ENCODE results near the gene PARD3. TPM values are rescaled to one million over a fixed set of nuclear protein-coding genes. Genes with fewer than 3 reads are reported as not detected.
"Not testable (repeated sequence)": the region's sequence is repeated elsewhere in the genome, so short reads cannot be mapped to it uniquely, and the experiment has no call there.

The PARD3 gene
- total RNA-seq, 1 experiment from 2014 or later: 57.4 TPM

- DNase-seq: no peak
- no peaks in the 10 kb centered on the region for H3K36me3 ChIP-seq (ENCODE audit: low read depth)
- no peaks in the 10 kb centered on the region for H3F3A ChIP-seq (ENCODE audit: insufficient read depth, low read depth)
- no peaks in the 10 kb centered on the region for H3K9me3 ChIP-seq (ENCODE audit: insufficient read depth, low read depth)
- BruUV-seq (replicated peaks): no TSS peak
- POLR2A ChIA-PET (ENCODE audit: unreplicated experiment): no interaction called here
- no peak overlapping the region for H3K4me3 ChIP-seq
- CTCF ChIA-PET: no interaction called here
- no peaks in the 10 kb centered on the region for H3K27me3 ChIP-seq (ENCODE audit: insufficient read depth, low read depth)
- intact Hi-C loops (cut with micrococcal nuclease; ENCODE audit: unreplicated experiment): no loop called here
- H3K4me1 ChIP-seq (replicated peaks; ENCODE audit: insufficient read depth): no peaks in the 10 kb centered on the region
- H3K27ac ChIP-seq: no peak overlapping the region
- H3K4me2 ChIP-seq: no peak overlapping the region
- H2AFZ ChIP-seq: no peak overlapping the region
- H4K20me1 ChIP-seq (ENCODE audit: insufficient read depth): no peaks in the 10 kb centered on the region
- no peak for TF ChIP-seq EZH2 (IDR thresholded peaks at IDR 0.05; ENCODE audit: low read depth)
- TF ChIP-seq, protein P1, sequence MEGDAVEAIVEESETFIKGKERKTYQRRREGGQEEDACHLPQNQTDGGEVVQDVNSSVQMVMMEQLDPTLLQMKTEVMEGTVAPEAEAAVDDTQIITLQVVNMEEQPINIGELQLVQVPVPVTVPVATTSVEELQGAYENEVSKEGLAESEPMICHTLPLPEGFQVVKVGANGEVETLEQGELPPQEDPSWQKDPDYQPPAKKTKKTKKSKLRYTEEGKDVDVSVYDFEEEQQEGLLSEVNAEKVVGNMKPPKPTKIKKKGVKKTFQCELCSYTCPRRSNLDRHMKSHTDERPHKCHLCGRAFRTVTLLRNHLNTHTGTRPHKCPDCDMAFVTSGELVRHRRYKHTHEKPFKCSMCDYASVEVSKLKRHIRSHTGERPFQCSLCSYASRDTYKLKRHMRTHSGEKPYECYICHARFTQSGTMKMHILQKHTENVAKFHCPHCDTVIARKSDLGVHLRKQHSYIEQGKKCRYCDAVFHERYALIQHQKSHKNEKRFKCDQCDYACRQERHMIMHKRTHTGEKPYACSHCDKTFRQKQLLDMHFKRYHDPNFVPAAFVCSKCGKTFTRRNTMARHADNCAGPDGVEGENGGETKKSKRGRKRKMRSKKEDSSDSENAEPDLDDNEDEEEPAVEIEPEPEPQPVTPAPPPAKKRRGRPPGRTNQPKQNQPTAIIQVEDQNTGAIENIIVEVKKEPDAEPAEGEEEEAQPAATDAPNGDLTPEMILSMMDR (conservative IDR thresholded peaks at IDR 0.05): no peak
- no peaks in the 10 kb centered on the region for H3K9me2 ChIP-seq (ENCODE audit: insufficient read depth)
- no peaks in the 10 kb centered on the region for H3K79me2 ChIP-seq (ENCODE audit: low read depth)
Measured at GRCh38 chr10:34274906-34275305, 540.2 kb downstream of the PARD3 start.

GRCh38 chr10:34273340-34273739 lies 541.8 kb downstream of the PARD3 start:
- H3K4me1 ChIP-seq (replicated peaks; ENCODE audit: insufficient read depth): no peaks in the 10 kb centered on the region
- H3K4me3 ChIP-seq: no peak overlapping the region
- H4K20me1 ChIP-seq (ENCODE audit: insufficient read depth): no peaks in the 10 kb centered on the region
- no peaks in the 10 kb centered on the region for H3K9me2 ChIP-seq (ENCODE audit: insufficient read depth)
- TF ChIP-seq EZH2 (IDR thresholded peaks at IDR 0.05; ENCODE audit: low read depth): no peak
- TF ChIP-seq, protein P1 (conservative IDR thresholded peaks at IDR 0.05): no peak
- no peak overlapping the region for H3K27ac ChIP-seq
- H3F3A ChIP-seq (ENCODE audit: insufficient read depth, low read depth): no peaks in the 10 kb centered on the region
- no peak for DNase-seq
- intact Hi-C loops (cut with micrococcal nuclease; ENCODE audit: unreplicated experiment): no loop called here
- BruUV-seq (replicated peaks): no TSS peak
- no peak overlapping the region for H2AFZ ChIP-seq
- no peaks in the 10 kb centered on the region for H3K9me3 ChIP-seq (ENCODE audit: insufficient read depth, low read depth)
- ChIA-PET POLR2A (ENCODE audit: unreplicated experiment) (no interaction called here), CTCF (no interaction called here)
- no peaks in the 10 kb centered on the region for H3K36me3 ChIP-seq (ENCODE audit: low read depth)
- H3K27me3 ChIP-seq (ENCODE audit: insufficient read depth, low read depth): no peaks in the 10 kb centered on the region
- no peaks in the 10 kb centered on the region for H3K79me2 ChIP-seq (ENCODE audit: low read depth)
- H3K4me2 ChIP-seq: no peak overlapping the region

DNA sequence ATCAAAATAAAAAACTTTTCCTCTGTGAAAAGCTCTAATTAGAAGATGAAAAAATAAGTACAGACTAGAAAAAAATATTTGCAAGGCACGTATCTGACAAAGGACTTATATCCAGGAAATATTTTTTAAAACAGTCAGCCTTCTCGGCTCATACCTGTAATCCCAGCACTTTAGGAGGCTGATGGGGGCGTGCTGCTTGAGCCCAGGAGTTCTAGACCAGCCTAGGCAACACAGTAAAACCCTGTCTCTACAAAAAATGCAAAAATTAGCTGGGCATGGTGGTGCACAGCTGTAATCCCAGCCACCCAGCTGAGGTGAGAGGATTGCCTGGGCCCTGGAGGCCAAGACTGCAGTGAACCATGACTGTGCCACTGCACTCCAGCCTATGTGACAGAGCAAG lies 542.8 kb downstream of the PARD3 start:
- no TSS peak for BruUV-seq (replicated peaks)
- no peaks in the 10 kb centered on the region for H3K4me1 ChIP-seq (replicated peaks; ENCODE audit: insufficient read depth)
- ChIA-PET CTCF (no interaction called here), POLR2A (ENCODE audit: unreplicated experiment) (no interaction called here)
- no peak overlapping the region for H3K27ac ChIP-seq
- no peak for TF ChIP-seq EZH2 (IDR thresholded peaks at IDR 0.05; ENCODE audit: low read depth)
- TF ChIP-seq, protein P1 (conservative IDR thresholded peaks at IDR 0.05): no peak
- H3K9me3 ChIP-seq (ENCODE audit: insufficient read depth, low read depth): no peaks in the 10 kb centered on the region
- no peaks in the 10 kb centered on the region for H3K27me3 ChIP-seq (ENCODE audit: insufficient read depth, low read depth)
- H3K4me3 ChIP-seq: no peak overlapping the region
- H3K9me2 ChIP-seq (ENCODE audit: insufficient read depth): no peaks in the 10 kb centered on the region
- H3K79me2 ChIP-seq (ENCODE audit: low read depth): no peaks in the 10 kb centered on the region
- no peaks in the 10 kb centered on the region for H3F3A ChIP-seq (ENCODE audit: insufficient read depth, low read depth)
- no peak overlapping the region for H3K4me2 ChIP-seq
- no peak for DNase-seq
- intact Hi-C loops (cut with micrococcal nuclease; ENCODE audit: unreplicated experiment): no loop called here
- H2AFZ ChIP-seq: no peak overlapping the region
- H4K20me1 ChIP-seq (ENCODE audit: insufficient read depth): no peaks in the 10 kb centered on the region
- H3K36me3 ChIP-seq (ENCODE audit: low read depth): no peaks in the 10 kb centered on the region

DNA sequence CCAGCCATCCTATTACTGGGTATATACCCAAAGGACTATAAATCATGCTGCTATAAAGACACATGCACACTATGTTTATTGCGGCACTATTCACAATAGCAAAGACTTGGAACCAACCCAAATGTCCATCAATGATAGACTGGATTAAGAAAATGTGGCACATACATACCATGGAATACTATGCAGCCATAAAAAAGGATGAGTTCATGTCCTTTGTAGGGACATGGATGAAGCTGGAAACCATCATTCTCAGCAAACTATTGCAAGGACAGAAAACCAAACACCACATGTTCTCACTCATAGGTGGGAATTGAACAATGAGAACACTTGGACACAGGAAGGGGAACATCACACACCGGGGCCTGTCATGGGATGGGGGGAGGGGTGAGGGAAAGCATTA lies 546.7 kb downstream of the PARD3 start:
- H4K20me1 ChIP-seq (ENCODE audit: insufficient read depth); intact Hi-C loops (cut with micrococcal nuclease; ENCODE audit: unreplicated experiment); BruUV-seq (replicated peaks): not testable (repeated sequence)

More for the DNA sequence above, 546.7 kb downstream of the PARD3 start:
- H3K36me3 ChIP-seq (ENCODE audit: low read depth); H3K79me2 ChIP-seq (ENCODE audit: low read depth); H3K27ac ChIP-seq; CTCF ChIA-PET; H3F3A ChIP-seq (ENCODE audit: insufficient read depth, low read depth); H3K4me1 ChIP-seq (replicated peaks; ENCODE audit: insufficient read depth); H3K9me3 ChIP-seq (ENCODE audit: insufficient read depth, low read depth); POLR2A ChIA-PET (ENCODE audit: unreplicated experiment); H3K4me2 ChIP-seq; DNase-seq; H3K27me3 ChIP-seq (ENCODE audit: insufficient read depth, low read depth); H3K9me2 ChIP-seq (ENCODE audit: insufficient read depth); H2AFZ ChIP-seq; H3K4me3 ChIP-seq: not testable (repeated sequence)
